Brain microvascular endothelial cell (primary cell): ENCODE measurements around the gene ATP13A3.
A peak's percentile ranks its signal among the peaks of the same experiment; 100 is the strongest.

Experiments
- DNase-seq: peaks from one replicate; pipeline ENCODE4 v3.0.0-alpha.2; 2020
- H3K27ac ChIP-seq: fragments of 250-450 bp; sonication (Bioruptor Pico); 2 replicates; pipeline ENCODE4 v1.5.1; 2020; ENCODE audit warnings: mild to moderate bottlenecking, moderate library complexity
- H3K27me3 ChIP-seq: fragments of 250-450 bp; sonication (Bioruptor Pico); replicated peaks from 2 replicates; pipeline ENCODE4 v1.5.1; 2020; ENCODE audit warnings: mild to moderate bottlenecking
- H3K36me3 ChIP-seq: fragments of 250-450 bp; sonication (Bioruptor Pico); replicated peaks from 2 replicates; pipeline ENCODE4 v1.5.1; 2020; ENCODE audit warnings: mild to moderate bottlenecking
- H3K4me3 ChIP-seq: 2 replicates; pipeline ENCODE4 v1.5.1; 2011; ENCODE audit warnings: low read depth, mild to moderate bottlenecking, control low read depth, low read length, moderate library complexity
- CTCF ChIP-seq: IDR thresholded peaks from 2 replicates; pipeline ENCODE4 v1.5.1; 2011; ENCODE audit warnings: low read depth, mild to moderate bottlenecking, moderate library complexity, low read length, control low read depth, inconsistent platforms; ENCODE audit errors: missing control alignments
- in situ Hi-C: cut with HindIII; loops from 2 replicates; pipeline ENCODE4 v1.10.0; 2017; ENCODE audit warnings: low sequenced_read_pairs, low pct_ligation_motif_present

The ATP13A3 gene

GRCh38 chr3:194396859-194397756, 89.7 kb downstream of the ATP13A3 start:
- in situ Hi-C loops: no loop called here
- H3K36me3 ChIP-seq: no peaks in the 10 kb centered on the region
- H3K27ac ChIP-seq: no peak overlapping the region
- peaks cover 11% of the 10 kb centered on the region for H3K27me3 ChIP-seq
- TF ChIP-seq CTCF: no peak
- no peak for DNase-seq
- H3K4me3 ChIP-seq: peak overlapping the region; percentile 42

- no peak for DNase-seq
- Histone ChIP-seq H3K27me3 (peaks cover 11% of the 10 kb centered on the region), H3K36me3 (no peaks in the 10 kb centered on the region), H3K27ac (no peak overlapping the region), H3K4me3 (no peak overlapping the region)
- in situ Hi-C loops: no loop called here
- no peak for TF ChIP-seq CTCF
Observed at GRCh38 chr3:194396539-194396858, 90.3 kb downstream of the ATP13A3 start.

- in situ Hi-C loops: no loop called here
- DNase-seq: no peak
- no peak overlapping the region for H3K4me3 ChIP-seq
Observed at GRCh38 chr3:194395778-194396538, 90.8 kb downstream of the ATP13A3 start.

GRCh38 chr3:194395212-194395611, 91.6 kb downstream of the ATP13A3 start:
- DNase-seq: no peak
- peaks cover 11% of the 10 kb centered on the region for H3K27me3 ChIP-seq
- H3K36me3 ChIP-seq: no peaks in the 10 kb centered on the region
- no peak overlapping the region for H3K4me3 ChIP-seq
- in situ Hi-C loops: no loop called here
- no peak overlapping the region for H3K27ac ChIP-seq
- no peak for TF ChIP-seq CTCF

More at GRCh38 chr3:194395778-194396538, 90.8 kb downstream of the ATP13A3 start:
- Histone ChIP-seq H3K27ac (no peak overlapping the region), H3K36me3 (no peaks in the 10 kb centered on the region), H3K27me3 (peaks cover 11% of the 10 kb centered on the region)
- TF ChIP-seq CTCF: no peak

GRCh38 chr3:194392576-194392975, 94.2 kb downstream of the ATP13A3 start:
- no peak for DNase-seq
- no peaks in the 10 kb centered on the region for H3K36me3 ChIP-seq
- H3K27ac ChIP-seq: no peak overlapping the region
- no peak for TF ChIP-seq CTCF
- H3K4me3 ChIP-seq: no peak overlapping the region
- in situ Hi-C loops: no loop called here
- peaks cover 11% of the 10 kb centered on the region for H3K27me3 ChIP-seq
